Muscle of arm (tissue), 14 donors: ENCODE results near the gene FBLN1. TPM values are rescaled to one million over a fixed set of nuclear protein-coding genes. Genes with fewer than 3 reads are reported as not detected.
A peak's percentile ranks its signal among the peaks of the same experiment; 100 is the strongest.
"Not testable (repeated sequence)": the region's sequence is repeated elsewhere in the genome, so short reads cannot be mapped to it uniquely, and the experiment has no call there.

Experiments
- DNase-seq: peaks from one replicate; pipeline ENCODE4 v3.0.0-alpha.2; 2013
- long read RNA-seq, 11 donors: transcript quantifications; one replicate each; lab custom pipeline, GENCODE V29; 2026
- polyA plus RNA-seq, 12 donors: library from polyadenylated mRNA; unstranded; fragments of 120-200 nt; gene quantifications; one replicate each; pipeline ENCODE4 v1.2.1, GENCODE V29; 2013; ENCODE audit not compliant: insufficient read length in 12 of 12

Gene FBLN1
- polyA plus RNA-seq, result 100 to 1,000 TPM in 8 of 12 donors, 10 to 100 TPM in 3, not detected in 1; 80.3 to 295 (median 134) TPM
- long read RNA-seq, donor 1, transcript FBLN1-201 (15 exons, 2,251 nt), result major isoform, 14 of 45 reads
- long read RNA-seq, donor 1, partial matches to known transcripts, result 28 of 45 reads
- long read RNA-seq, donor 1, other reads (novel, unspliced or antisense), result 0 of 45 reads
- long read RNA-seq, donor 2, transcript FBLN1-201 (15 exons, 2,251 nt), result major isoform, 43 of 71 reads
- long read RNA-seq, donor 2, transcript FBLN1-202 (17 exons, 2,896 nt), result minor isoform, 14 of 71 reads
- long read RNA-seq, donor 2, partial matches to known transcripts, result 14 of 71 reads
- long read RNA-seq, donor 2, other reads (novel, unspliced or antisense), result 0 of 71 reads
- long read RNA-seq, donor 3, transcript FBLN1-201 (15 exons, 2,251 nt), result major isoform, 14 of 22 reads
- long read RNA-seq, donor 3, partial matches to known transcripts, result 6 of 22 reads
- long read RNA-seq, donor 3, other reads (novel, unspliced or antisense), result 0 of 22 reads
- long read RNA-seq, donor 4, transcript FBLN1-202 (17 exons, 2,896 nt), result minor isoform, 6 of 32 reads
- long read RNA-seq, donor 4, transcript FBLN1-201 (15 exons, 2,251 nt), result major isoform, 18 of 32 reads
- long read RNA-seq, donor 4, partial matches to known transcripts, result 8 of 32 reads
- long read RNA-seq, donor 4, other reads (novel, unspliced or antisense), result 0 of 32 reads
- long read RNA-seq, donor 5, transcript FBLN1-201 (15 exons, 2,251 nt), result major isoform, 29 of 167 reads
- long read RNA-seq, donor 5, transcript FBLN1-202 (17 exons, 2,896 nt), result minor isoform, 20 of 167 reads
- long read RNA-seq, donor 5, partial matches to known transcripts, result 118 of 167 reads
- long read RNA-seq, donor 5, other reads (novel, unspliced or antisense), result 0 of 167 reads
- long read RNA-seq, donor 6, transcript FBLN1-202 (17 exons, 2,896 nt), result minor isoform, 14 of 29 reads
- long read RNA-seq, donor 6, transcript FBLN1-201 (15 exons, 2,251 nt), result major isoform, 15 of 29 reads
- long read RNA-seq, donor 6, partial matches to known transcripts, result 0 of 29 reads
- long read RNA-seq, donor 6, other reads (novel, unspliced or antisense), result 0 of 29 reads
- long read RNA-seq, donor 7, transcript FBLN1-201 (15 exons, 2,251 nt), result major isoform, 14 of 20 reads
- long read RNA-seq, donor 7, transcript FBLN1-202 (17 exons, 2,896 nt), result minor isoform, 6 of 20 reads
- long read RNA-seq, donor 7, partial matches to known transcripts, result 0 of 20 reads
- long read RNA-seq, donor 7, other reads (novel, unspliced or antisense), result 0 of 20 reads
- long read RNA-seq, donor 8, transcript FBLN1-201 (15 exons, 2,251 nt), result major isoform, 36 of 151 reads
- long read RNA-seq, donor 8, transcript FBLN1-202 (17 exons, 2,896 nt), result minor isoform, 18 of 151 reads
- long read RNA-seq, donor 8, partial matches to known transcripts, result 97 of 151 reads
- long read RNA-seq, donor 8, other reads (novel, unspliced or antisense), result 0 of 151 reads
- long read RNA-seq, donor 9, transcript FBLN1-202 (17 exons, 2,896 nt), result minor isoform, 15 of 59 reads
- long read RNA-seq, donor 9, transcript FBLN1-201 (15 exons, 2,251 nt), result major isoform, 27 of 59 reads
- long read RNA-seq, donor 9, partial matches to known transcripts, result 17 of 59 reads
- long read RNA-seq, donor 9, other reads (novel, unspliced or antisense), result 0 of 59 reads
- long read RNA-seq, donor 10, transcript FBLN1-202 (17 exons, 2,896 nt), result minor isoform, 22 of 58 reads
- long read RNA-seq, donor 10, transcript FBLN1-201 (15 exons, 2,251 nt), result major isoform, 35 of 58 reads
- long read RNA-seq, donor 10, partial matches to known transcripts, result 0 of 58 reads
- long read RNA-seq, donor 10, other reads (novel, unspliced or antisense), result 0 of 58 reads
- long read RNA-seq, donor 11, transcript FBLN1-201 (15 exons, 2,251 nt), result major isoform, 35 of 69 reads
- long read RNA-seq, donor 11, transcript FBLN1-202 (17 exons, 2,896 nt), result minor isoform, 19 of 69 reads
- long read RNA-seq, donor 11, partial matches to known transcripts, result 15 of 69 reads
- long read RNA-seq, donor 11, other reads (novel, unspliced or antisense), result 0 of 69 reads

DNA sequence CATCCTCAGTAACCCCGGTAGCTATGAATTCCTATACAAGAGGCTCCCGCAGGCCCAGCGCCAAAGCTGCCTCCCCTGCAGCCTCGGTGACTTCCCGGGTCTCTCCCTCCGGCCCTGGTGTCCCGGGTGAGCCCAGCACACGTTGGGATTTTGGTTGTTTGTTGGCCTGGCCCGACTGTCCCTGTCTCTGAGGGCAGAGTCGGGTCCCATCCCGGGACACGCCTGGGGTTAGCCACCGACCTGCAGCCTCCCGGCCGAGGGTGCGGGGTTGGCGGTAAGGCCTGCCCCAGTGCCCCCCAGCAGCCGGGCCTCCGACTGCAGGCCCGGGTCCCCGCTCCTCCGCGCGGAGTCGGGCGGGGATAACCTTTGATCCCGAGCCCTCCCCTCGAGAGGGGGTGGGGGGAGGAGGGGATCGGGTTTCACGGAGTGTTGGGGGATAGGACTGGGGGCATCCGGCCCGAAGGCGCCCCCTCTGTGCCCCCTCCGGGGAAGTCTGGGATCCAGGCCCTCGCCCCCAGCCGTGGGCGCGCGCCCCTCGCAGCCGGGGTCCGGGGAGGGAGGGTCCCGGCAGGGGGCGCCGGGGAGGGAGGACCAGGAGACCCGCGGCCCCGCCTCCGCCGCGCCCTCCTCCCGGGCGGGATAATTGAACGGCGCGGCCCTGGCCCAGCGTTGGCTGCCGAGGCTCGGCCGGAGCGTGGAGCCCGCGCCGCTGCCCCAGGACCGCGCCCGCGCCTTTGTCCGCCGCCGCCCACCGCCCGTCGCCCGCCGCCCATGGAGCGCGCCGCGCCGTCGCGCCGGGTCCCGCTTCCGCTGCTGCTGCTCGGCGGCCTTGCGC lies at the start of gene FBLN1:
Gene FBLN1 (plus strand): TSS at position 669 of the 835 bp plus-strand sequence. CDS start 103 bp downstream, at position 772.
- DNase-seq, result peak; percentile 60

DNA sequence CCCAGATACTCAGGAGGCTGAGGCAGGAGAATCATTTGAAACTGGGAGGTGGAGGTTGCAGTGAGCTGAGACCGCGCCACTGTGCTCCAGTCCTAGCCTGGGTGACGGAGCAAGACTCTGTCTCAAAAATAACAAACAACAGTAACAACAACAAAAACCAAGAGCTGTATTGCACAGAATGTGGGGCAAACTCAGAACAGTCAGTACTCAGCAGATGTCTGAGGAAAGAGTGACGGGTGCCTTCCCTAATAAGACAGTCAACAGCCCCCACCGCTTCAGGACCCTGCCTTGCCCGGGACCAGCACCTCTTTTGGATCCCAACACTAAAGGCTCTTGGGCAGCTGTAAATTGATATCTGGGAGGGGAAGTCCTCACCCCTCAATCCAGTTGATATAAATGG lies 48.9 kb upstream of the FBLN1 start:
- DNase-seq, result no peak

- DNase-seq, result no peak
These were observed 48.4 kb upstream of the FBLN1 start for GRCh38 chr22:45454275-45454674.

GRCh38 chr22:45455212-45455611 lies 47.5 kb upstream of the FBLN1 start:
- no peak for DNase-seq

DNA sequence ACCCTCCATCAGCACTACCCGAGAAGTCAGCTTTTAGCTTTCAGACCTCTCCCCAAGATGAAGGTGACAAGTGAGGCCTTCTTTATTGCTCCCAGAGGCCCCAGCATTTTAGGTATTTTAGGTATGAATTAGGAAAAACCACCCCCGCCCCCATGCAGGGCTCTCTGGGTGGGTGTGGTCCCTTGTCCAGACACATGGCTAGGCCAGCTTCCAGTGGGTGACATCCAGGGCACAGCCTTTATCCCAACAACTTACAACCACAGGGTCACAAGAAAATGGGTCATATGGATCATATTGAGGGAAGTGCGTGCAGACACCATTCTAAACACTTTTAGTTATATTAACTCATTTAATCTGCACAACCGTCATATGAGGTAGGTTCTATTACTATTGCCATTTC lies 47.1 kb upstream of the FBLN1 start:
- DNase-seq, result no peak

GRCh38 chr22:45456811-45457210 lies 45.9 kb upstream of the FBLN1 start:
- no peak for DNase-seq

- no peak for DNase-seq
These were observed 44.2 kb upstream of the FBLN1 start for GRCh38 chr22:45458532-45458931.

DNA sequence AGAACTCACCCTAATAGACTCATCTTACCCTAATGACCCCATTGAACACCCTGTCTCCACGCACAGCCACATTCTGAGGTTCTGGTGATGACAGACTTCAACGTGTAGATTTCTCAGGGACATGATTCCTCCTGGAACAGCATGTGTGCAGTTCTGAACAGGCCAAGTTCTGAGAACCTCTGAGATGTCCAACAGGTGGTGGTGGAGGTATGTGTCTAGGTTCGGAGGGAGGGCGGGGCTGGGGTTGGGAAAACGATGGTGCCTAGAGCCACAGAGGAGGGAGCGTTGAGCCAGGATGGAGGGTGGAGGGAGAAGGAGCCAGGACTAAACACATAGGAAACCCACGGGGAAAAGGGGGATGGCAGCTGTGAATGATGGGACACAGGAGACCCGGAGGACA lies 43.4 kb upstream of the FBLN1 start:
- no peak for DNase-seq

DNA sequence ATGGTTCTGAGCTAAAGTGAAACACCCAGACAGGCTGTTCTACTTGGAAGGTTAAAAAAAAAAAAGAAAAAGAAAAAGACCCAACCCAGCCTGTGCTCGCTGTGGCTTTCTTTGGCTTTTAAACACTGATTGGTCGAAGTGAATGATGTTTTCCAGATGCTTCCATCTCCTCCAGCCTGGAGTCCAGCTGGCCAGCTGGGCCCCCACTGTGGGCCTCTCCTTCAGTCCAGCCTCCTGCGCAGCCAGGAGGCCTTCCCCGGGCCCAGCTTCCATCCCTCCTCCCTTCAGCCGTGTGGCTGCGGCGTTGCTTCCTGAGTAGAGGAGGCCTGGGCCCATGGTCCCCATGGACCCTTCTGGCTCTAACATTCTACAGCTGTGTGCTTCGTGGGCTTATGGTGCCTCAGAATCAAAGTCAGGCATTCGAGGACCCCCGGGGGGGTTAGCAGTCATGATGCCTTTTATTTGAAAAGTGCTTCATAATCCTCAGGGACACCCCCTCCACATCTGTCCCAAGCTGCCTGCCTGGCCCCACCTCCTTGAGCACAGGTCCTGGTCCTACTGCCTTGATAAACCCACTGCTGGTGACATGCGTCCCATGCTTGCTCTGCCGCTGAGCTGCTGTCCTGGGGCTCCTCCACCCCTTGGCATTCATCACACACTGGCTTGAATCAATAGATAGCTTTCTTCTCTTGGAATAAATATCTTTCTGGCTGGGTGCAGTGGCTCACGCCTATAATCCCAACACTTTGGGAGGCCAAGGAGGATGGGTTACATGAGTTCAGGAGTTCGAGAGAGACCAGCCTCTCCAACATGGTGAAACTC lies 42.2 kb upstream of the FBLN1 start:
- DNase-seq, result peak; percentile 94

- DNase-seq, result no peak
These were observed 40.5 kb upstream of the FBLN1 start for GRCh38 chr22:45462034-45462655.

DNA sequence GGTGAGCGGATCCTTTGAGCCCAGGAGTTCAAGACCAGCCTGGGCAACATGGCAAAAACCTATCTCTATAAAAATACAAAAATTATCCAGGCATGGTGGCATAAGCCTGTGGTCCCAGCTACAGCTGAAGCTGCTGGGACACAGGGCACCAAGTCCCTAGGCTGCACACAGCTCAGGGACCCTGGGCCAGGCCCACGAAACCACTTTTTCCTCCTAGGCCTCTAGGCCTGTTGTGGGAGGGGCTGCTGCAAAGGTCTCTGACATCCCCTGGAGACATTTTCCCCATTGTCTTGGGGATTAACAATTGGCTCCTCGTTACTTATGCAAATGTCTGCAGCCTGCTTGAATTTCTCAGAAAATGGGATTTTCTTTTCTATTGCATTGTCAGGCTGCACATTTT lies 39.0 kb upstream of the FBLN1 start:
- DNase-seq, result not testable (repeated sequence)

DNA sequence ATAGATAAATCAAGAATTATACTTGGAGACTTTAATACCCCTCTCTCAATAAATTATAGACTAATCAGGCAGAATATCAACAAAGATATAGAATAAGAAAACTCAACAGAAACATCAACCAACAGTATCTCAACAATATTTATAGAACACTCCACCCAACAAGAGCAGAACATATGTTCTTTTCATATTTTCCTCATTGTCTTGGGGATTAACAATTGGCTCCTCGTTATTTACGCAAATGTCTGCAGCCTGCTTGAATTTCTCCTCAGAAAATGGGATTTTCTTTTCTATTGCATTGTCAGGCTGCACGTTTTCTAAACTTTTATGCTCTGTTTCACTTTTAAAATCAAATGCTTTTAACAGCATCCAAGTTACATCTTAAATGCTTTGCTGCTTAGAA lies 37.0 kb upstream of the FBLN1 start:
- no peak for DNase-seq

DNA sequence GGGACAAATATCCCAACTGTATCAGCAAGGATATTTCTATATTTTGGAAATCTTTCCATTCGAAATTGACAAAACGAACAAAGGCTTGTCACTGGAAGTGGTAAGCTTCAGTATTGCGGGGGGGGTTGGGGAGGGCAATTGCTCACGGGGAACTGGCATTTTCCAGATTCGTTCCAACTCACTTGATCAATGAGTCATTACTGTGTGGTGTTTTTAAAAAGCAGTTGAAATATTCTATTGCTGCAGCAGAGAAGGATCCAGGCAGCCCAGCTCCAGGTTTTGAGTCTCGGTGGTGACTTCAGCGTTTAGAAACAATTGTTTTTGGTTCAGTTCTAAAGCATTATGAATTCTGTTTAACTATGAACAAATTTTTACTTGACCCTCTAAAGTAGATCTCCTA lies 33.8 kb upstream of the FBLN1 start:
- no peak for DNase-seq

DNA sequence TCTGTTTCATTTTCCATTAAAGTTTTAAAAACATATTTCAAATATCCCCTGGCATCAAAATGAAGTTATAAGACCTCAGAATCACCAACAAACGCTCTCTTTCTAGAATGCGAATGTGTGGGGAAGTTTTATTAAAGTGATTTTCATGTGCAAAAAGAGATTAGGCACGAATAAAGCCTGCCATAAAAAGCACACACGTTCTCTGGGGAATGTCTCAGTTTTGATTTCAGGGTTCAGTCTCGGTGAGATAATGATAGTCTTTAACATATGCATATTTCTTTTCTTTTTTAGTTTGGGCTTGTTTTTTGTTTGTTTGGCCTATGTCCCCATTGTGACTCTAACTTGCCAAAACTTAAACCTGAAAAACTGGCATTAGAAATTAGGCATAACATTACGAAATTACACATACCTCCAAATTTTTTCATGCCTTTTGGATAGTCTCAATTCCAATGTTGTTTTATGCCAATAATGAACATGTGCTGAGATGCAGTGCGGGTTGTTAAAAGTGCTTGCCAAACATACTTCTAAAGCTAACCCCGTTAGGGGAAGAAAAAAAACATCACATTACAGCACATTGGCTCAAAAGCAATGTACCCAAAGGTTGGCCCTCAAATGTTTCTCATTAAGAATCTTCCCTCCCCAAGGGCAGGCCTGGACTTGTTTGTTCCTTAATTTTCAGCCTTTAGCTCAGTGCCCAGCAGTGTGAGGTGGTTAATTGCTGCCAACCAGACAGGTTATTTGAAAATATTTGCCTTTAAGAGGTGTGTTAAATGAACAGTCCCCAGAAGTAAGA lies 33.2 kb upstream of the FBLN1 start:
- no peak for DNase-seq

DNA sequence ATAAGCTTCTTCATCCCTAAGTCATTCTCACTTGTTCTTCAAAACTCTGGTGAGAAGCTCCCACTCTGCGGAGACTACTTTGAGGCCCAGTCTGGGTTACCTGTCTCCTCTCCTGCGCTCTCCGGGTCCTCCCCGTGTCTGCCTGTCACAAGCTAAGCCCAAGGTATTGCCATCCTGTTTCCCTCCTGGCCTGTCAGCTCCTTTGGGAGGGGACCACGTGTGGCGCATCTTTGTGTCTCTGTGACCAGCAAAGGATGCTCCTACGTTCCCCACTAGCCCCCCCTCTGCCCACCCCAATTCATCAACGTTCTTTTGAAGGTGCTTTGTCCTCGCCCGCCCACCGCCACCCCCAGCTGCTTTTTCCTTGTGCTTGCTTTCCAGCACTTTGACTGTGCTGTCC lies 31.8 kb upstream of the FBLN1 start:
- no peak for DNase-seq

GRCh38 chr22:45472426-45472825 lies 30.3 kb upstream of the FBLN1 start:
- DNase-seq, result no peak

DNA sequence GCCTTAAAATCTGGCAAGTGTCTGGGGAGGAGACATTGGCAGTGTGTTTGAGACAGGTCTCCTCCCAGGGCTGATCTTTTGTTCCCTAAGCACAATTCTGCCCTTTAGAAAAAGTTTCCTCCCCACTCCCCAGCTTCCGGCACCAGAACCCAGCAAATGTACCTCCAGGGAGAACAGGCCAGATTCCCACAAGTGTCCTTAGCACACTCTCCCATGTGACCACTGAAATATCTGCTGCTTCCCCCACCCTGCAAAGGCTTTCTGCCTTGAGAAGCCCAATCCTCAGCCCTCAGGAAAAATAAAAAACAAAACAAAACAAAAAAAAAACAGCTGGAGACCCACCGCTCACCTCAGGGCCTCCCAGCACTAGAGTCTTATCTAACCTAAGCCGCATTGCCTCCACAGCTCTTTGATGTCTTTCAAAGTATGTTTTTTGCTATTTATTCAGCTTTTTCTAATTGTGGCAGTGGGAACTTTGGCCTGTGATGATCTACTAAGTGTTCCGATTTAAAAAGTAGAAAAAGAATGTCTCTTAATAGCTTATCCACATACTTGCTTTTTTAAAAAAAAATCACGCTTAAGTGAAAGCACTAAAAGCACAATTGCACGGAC lies 29.0 kb upstream of the FBLN1 start:
- DNase-seq, result no peak
